BE2C (cell line): ENCODE data around the gene WDR53.

Source experiments
- DNase-seq: peaks from one replicate; pipeline ENCODE4 v3.0.0-alpha.2; 2020
- H3K27me3 ChIP-seq: fragments of 250-450 bp; sonication (Bioruptor Pico); 2 replicates; pipeline ENCODE4 v1.5.1; 2020; ENCODE audit warnings: mild to moderate bottlenecking
- H3K36me3 ChIP-seq: fragments of 250-450 bp; sonication (Bioruptor Pico); 2 replicates; pipeline ENCODE4 v1.5.1; 2020; ENCODE audit warnings: mild to moderate bottlenecking
- H3K4me1 ChIP-seq: fragments of 250-450 bp; sonication (Bioruptor Pico); 2 replicates; pipeline ENCODE4 v1.5.1; 2020
- H3K4me3 ChIP-seq: 2 replicates; pipeline ENCODE4 v1.5.1; 2011; ENCODE audit warnings: low read depth, low read length
- H3K9me3 ChIP-seq: fragments of 250-450 bp; sonication (Bioruptor Pico); 2 replicates; pipeline ENCODE4 v1.5.1; 2020
- TF ChIP-seq, protein P1 (sequence below): IDR thresholded peaks from 2 replicates; pipeline ENCODE4 v1.5.1; 2012; ENCODE audit warnings: mild to moderate bottlenecking, low read depth, low read length

Gene WDR53

DNA sequence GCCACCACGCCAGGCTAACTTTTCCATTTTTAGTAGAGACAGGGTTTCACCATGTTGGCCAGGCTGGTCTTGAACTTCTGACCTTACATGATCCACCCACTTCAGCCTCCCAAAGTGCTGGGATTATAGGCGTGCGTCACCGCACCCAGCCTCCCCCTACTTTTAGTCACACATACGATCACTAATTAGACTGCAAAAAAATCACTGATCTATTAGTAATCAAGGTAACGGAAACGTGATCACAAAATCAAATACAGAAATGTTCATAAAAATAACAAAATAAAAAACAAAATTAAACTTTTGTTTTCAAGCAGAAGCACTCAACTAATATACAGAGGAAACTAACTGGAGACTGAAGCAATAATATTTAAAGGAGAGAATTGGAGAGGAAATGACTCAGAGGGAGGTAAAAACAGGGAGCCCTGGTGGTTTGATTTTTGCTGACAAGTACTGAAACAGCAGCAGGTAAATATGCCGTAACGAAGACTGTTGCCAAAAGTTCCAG lies 4.6 kb downstream of the WDR53 start:
- TF ChIP-seq, protein P1, sequence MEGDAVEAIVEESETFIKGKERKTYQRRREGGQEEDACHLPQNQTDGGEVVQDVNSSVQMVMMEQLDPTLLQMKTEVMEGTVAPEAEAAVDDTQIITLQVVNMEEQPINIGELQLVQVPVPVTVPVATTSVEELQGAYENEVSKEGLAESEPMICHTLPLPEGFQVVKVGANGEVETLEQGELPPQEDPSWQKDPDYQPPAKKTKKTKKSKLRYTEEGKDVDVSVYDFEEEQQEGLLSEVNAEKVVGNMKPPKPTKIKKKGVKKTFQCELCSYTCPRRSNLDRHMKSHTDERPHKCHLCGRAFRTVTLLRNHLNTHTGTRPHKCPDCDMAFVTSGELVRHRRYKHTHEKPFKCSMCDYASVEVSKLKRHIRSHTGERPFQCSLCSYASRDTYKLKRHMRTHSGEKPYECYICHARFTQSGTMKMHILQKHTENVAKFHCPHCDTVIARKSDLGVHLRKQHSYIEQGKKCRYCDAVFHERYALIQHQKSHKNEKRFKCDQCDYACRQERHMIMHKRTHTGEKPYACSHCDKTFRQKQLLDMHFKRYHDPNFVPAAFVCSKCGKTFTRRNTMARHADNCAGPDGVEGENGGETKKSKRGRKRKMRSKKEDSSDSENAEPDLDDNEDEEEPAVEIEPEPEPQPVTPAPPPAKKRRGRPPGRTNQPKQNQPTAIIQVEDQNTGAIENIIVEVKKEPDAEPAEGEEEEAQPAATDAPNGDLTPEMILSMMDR = no peak
- Histone ChIP-seq H3K4me3 (no peak overlapping the region), H3K9me3 (no peaks in the 10 kb centered on the region), H3K4me1 (no peaks in the 10 kb centered on the region), H3K36me3 (peaks cover 14% of the 10 kb centered on the region), H3K27me3 (no peaks in the 10 kb centered on the region)
- DNase-seq = no peak

DNA sequence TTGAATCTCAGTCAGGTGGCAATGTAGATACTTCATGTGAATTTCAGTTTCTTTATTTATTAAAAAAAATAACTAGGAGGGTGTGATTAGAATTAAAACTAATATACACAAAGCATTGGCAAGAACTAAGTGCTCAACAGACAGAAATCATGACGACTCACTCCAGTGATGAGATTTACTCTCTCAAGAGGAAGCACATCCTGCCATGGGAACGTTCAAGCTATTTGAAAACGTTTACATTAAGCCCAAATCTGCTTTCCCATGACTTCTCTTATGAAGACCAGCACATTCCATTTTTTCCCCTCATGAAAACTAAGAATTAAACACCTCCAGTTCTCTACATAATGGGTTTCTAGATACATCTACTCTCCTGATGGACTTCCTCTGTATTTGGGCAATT lies 8.5 kb downstream of the WDR53 start:
- Histone ChIP-seq H3K27me3 (no peaks in the 10 kb centered on the region), H3K4me1 (no peaks in the 10 kb centered on the region), H3K36me3 (peaks cover 17% of the 10 kb centered on the region), H3K9me3 (no peaks in the 10 kb centered on the region), H3K4me3 (no peak overlapping the region)
- TF ChIP-seq, protein P1 = no peak
- DNase-seq = no peak

DNA sequence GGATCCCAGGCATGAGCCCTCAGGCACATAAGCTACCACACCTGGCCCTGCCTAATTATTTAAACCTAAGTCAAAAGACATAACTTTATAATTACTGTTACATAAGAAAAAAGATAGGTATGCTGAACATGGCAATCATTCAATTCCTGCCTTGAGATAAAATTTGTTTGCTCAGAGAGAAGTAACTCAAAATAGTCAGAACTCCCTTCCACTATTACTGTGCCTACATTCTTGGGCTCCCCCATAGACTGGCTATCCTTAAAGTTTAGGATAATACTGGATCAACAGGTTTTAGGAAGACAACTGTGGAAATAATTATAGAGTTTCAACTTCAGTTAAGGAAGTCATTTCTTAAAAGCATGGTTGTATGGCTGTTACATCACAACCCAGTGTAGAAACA lies 9.9 kb downstream of the WDR53 start:
- TF ChIP-seq, protein P1 = no peak
- H3K27me3 ChIP-seq = no peaks in the 10 kb centered on the region
- H3K9me3 ChIP-seq = no peaks in the 10 kb centered on the region
- peaks cover 17% of the 10 kb centered on the region for H3K36me3 ChIP-seq
- H3K4me3 ChIP-seq = no peak overlapping the region
- no peaks in the 10 kb centered on the region for H3K4me1 ChIP-seq
- no peak for DNase-seq

DNA sequence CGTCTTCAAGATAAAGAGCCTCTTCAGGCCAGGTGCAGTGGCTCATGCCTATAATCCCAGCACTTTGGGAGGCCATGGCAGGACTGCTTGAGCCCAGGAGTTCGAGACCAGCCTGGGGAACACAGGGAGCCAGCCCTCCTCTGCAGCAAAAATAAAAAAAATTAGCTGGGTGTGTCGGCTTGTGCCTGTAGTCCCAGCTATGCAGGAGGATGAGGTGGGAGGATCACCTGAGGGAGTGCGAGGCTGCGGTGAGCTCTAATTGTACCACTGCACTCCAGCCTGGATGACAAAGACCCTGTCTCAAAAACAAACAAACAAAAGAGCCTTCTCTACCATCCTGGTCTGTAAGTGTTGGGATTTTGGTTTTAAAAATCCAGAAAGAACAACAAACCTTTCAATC lies 11.1 kb downstream of the WDR53 start:
- Histone ChIP-seq H3K4me1 (no peaks in the 10 kb centered on the region), H3K4me3 (no peak overlapping the region), H3K9me3 (no peaks in the 10 kb centered on the region), H3K27me3 (no peaks in the 10 kb centered on the region), H3K36me3 (peaks cover 17% of the 10 kb centered on the region)
- DNase-seq = no peak
- TF ChIP-seq, protein P1 = no peak

DNA sequence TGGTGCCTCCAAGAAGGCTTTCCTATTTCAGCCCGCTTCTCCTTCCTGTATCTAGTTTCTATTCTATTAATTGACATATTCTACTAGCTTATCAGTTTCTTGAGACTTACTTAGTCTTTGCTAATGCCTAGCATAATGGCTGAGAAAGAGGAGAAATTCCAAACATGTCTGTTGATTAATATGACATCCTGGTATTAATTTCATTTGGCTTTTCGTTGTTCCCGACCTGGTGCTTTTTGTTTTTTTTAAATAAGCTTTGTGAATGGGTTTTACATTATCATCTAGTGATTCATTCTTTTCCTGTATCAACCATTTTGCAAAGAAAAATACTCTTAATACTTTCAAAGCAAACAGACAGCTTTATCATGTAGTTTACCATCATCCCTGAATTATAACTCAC lies 13.1 kb downstream of the WDR53 start:
- H3K4me3 ChIP-seq = no peak overlapping the region
- DNase-seq = no peak
- TF ChIP-seq, protein P1 = no peak
- peaks cover 9% of the 10 kb centered on the region; the same call in 1 of the 2 replicates for H3K36me3 ChIP-seq
- H3K4me1 ChIP-seq = no peaks in the 10 kb centered on the region
- H3K27me3 ChIP-seq = no peaks in the 10 kb centered on the region
- H3K9me3 ChIP-seq = no peaks in the 10 kb centered on the region

DNA sequence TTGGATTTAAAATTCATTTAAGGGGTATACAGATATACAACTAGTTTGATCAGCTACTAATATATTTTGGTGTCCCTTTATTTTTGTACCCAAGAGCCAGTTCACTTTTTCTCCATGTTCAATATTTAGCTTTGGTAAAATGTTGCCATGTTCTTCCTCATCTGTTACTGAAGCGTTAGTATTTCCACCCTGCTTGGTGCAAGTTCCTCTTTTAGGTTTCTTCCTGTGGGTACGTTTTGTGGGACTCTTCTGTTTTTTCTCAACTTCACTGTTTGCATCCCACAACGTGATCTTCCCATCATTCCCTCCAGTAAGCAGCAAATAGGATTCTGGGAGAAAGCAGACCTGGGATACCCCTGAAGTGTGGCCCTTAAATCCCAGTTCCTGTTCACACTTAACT lies 14.1 kb downstream of the WDR53 start:
- no peak for DNase-seq

More for the DNA sequence above, 14.1 kb downstream of the WDR53 start:
- no peak overlapping the region for H3K4me3 ChIP-seq
- no peaks in the 10 kb centered on the region for H3K9me3 ChIP-seq
- H3K4me1 ChIP-seq = no peaks in the 10 kb centered on the region
- peaks cover 5% of the 10 kb centered on the region; the same call in 1 of the 2 replicates for H3K36me3 ChIP-seq
- TF ChIP-seq, protein P1 = no peak
- H3K27me3 ChIP-seq = no peaks in the 10 kb centered on the region
